TTC549 (cell line): ENCODE measurements around the gene CAPN2.

Source experiments
- FAIRE-seq: peaks from 2 replicates; lab custom pipeline; 2012; peaks lifted over from hg19 to GRCh38; lab: Jason Lieb, UNC

CAPN2 gene

GRCh38 chr1:223702735-223703667 is 9.3 kb upstream of the CAPN2 start:
- no peak for FAIRE-seq

GRCh38 chr1:223703668-223704013 is 8.7 kb upstream of the CAPN2 start:
- FAIRE-seq = no peak

GRCh38 chr1:223704921-223705878 is 7.1 kb upstream of the CAPN2 start:
- peak; percentile 73 for FAIRE-seq

GRCh38 chr1:223706077-223706973 is 6.0 kb upstream of the CAPN2 start:
- peak; percentile 90 for FAIRE-seq

GRCh38 chr1:223707256-223708000 is 4.9 kb upstream of the CAPN2 start:
- peak; percentile 74 for FAIRE-seq

GRCh38 chr1:223708001-223708359 is 4.4 kb upstream of the CAPN2 start:
- FAIRE-seq = no peak

- FAIRE-seq = no peak
These were observed 3.6 kb upstream of the CAPN2 start for GRCh38 chr1:223708651-223709268.

- peak; percentile 92 for FAIRE-seq
These were observed 2.7 kb upstream of the CAPN2 start for GRCh38 chr1:223709598-223709997.

- FAIRE-seq = no peak
These were observed 1.9 kb upstream of the CAPN2 start for GRCh38 chr1:223710179-223711133.

GRCh38 chr1:223711173-223711572 is 1.2 kb upstream of the CAPN2 start:
- FAIRE-seq = no peak

GRCh38 chr1:223711747-223712193 is 569 bp upstream of the CAPN2 start:
- no peak for FAIRE-seq

GRCh38 chr1:223712850-223713474 is 623 bp downstream of the CAPN2 start:
- FAIRE-seq = no peak

- no peak for FAIRE-seq
These were observed 1.4 kb downstream of the CAPN2 start for GRCh38 chr1:223713546-223714420.

GRCh38 chr1:223714421-223714724 is 2.0 kb downstream of the CAPN2 start:
- FAIRE-seq = no peak

- FAIRE-seq = no peak
These were observed 2.7 kb downstream of the CAPN2 start for GRCh38 chr1:223714849-223715603.

GRCh38 chr1:223715604-223716172 is 3.3 kb downstream of the CAPN2 start:
- no peak for FAIRE-seq

GRCh38 chr1:223716302-223716862 is 4.0 kb downstream of the CAPN2 start:
- no peak for FAIRE-seq
